GM23338 (cell line): ENCODE results near the gene HTT. TPM values are rescaled to one million over a fixed set of nuclear protein-coding genes. Genes with fewer than 3 reads are reported as not detected.

Source experiments
- ATAC-seq: fragments of 200-7000 bp; cut with Tn5 transposase; 3 replicates; pipeline ENCODE4 v1.9.1; 2020
- DNase-seq: peaks from one replicate; pipeline ENCODE4 v3.0.0-alpha.2; 2015; ENCODE audit warnings: low spot score
- H2AFZ ChIP-seq: fragments of 200-600 bp; sonication (generic); 2 replicates; pipeline ENCODE4 v1.8.0; 2016; ENCODE audit warnings: antibody characterized with exemption, mild to moderate bottlenecking, moderate library complexity
- H3F3A ChIP-seq: fragments of 200-600 bp; sonication (generic); replicated peaks from 2 replicates; pipeline ENCODE4 v1.8.0; 2017; ENCODE audit warnings: antibody characterized with exemption, mixed run types, low read depth
- H3K27ac ChIP-seq: fragments of 200-600 bp; sonication (generic); 2 replicates; pipeline ENCODE4 v1.6.1; 2016; ENCODE audit warnings: low read depth
- H3K27me3 ChIP-seq: fragments of 200-600 bp; sonication (generic); 2 replicates; pipeline ENCODE4 v1.8.0; 2016; ENCODE audit warnings: mild to moderate bottlenecking, mixed run types, moderate library complexity; ENCODE audit not compliant: insufficient read depth
- H3K36me3 ChIP-seq: fragments of 200-600 bp; sonication (generic); 2 replicates; pipeline ENCODE4 v1.8.0; 2016; ENCODE audit warnings: mild to moderate bottlenecking; ENCODE audit not compliant: insufficient read depth
- H3K4me1 ChIP-seq: fragments of 200-600 bp; sonication (generic); 2 replicates; pipeline ENCODE4 v1.8.0; 2016; ENCODE audit warnings: mild to moderate bottlenecking, moderate library complexity; ENCODE audit not compliant: insufficient read depth
- H3K4me2 ChIP-seq: fragments of 200-600 bp; sonication (generic); 2 replicates; pipeline ENCODE4 v1.7.1; 2017; ENCODE audit warnings: mixed run types
- H3K4me3 ChIP-seq: fragments of 200-600 bp; sonication (generic); 2 replicates; pipeline ENCODE4 v1.6.1; 2016; ENCODE audit warnings: mixed run types
- H3K79me2 ChIP-seq: fragments of 200-600 bp; sonication (generic); replicated peaks from 2 replicates; pipeline ENCODE4 v1.8.0; 2017; ENCODE audit warnings: mild to moderate bottlenecking; ENCODE audit not compliant: insufficient read depth
- H3K9me2 ChIP-seq: fragments of 200-600 bp; sonication (generic); 2 replicates; pipeline ENCODE4 v1.8.0; 2017; ENCODE audit not compliant: insufficient read depth
- H4K20me1 ChIP-seq: fragments of 200-600 bp; sonication (generic); replicated peaks from 2 replicates; pipeline ENCODE4 v1.8.0; 2017; ENCODE audit warnings: mild to moderate bottlenecking; ENCODE audit not compliant: insufficient read depth
- H3K27ac Mint-ChIP-seq: 2 replicates; pipeline ENCODE4 v1.8.0; 2020; ENCODE audit warnings: inconsistent platforms, mild to moderate bottlenecking, moderate library complexity, mixed read lengths
- H3K27me3 Mint-ChIP-seq: 3 replicates; pipeline ENCODE4 v1.8.0; 2022; ENCODE audit warnings: low read depth, mild to moderate bottlenecking, moderate library complexity, mixed read lengths, inconsistent platforms; ENCODE audit not compliant: insufficient read depth, poor library complexity
- H3K36me3 Mint-ChIP-seq: 3 replicates; pipeline ENCODE4 v1.8.0; 2021; ENCODE audit warnings: low read depth, mild to moderate bottlenecking, inconsistent platforms, moderate library complexity, mixed read lengths
- H3K4me1 Mint-ChIP-seq: 3 replicates; pipeline ENCODE4 v1.8.0; 2020; ENCODE audit warnings: mild to moderate bottlenecking, inconsistent platforms, mixed read lengths
- H3K4me3 Mint-ChIP-seq: 3 replicates; pipeline ENCODE4 v1.8.0; 2021; ENCODE audit warnings: moderate library complexity, mild to moderate bottlenecking, inconsistent platforms, mixed read lengths
- H3K9me3 Mint-ChIP-seq: 3 replicates; pipeline ENCODE4 v1.8.0; 2020; ENCODE audit warnings: moderate library complexity, mild to moderate bottlenecking, inconsistent platforms, mixed read lengths
- CREB1 ChIP-seq: fragments of 250-450 bp; sonication (Bioruptor Pico); IDR thresholded peaks from 2 replicates; pipeline ENCODE4 v1.5.0; 2020; ENCODE audit warnings: low read depth, mild to moderate bottlenecking, moderate library complexity
- ETS1 ChIP-seq: IDR thresholded peaks from 2 replicates; pipeline ENCODE4 v1.6.1; 2016; ENCODE audit warnings: antibody characterized with exemption
- EZH2 ChIP-seq: fragments of 200-600 bp; sonication (generic); IDR thresholded peaks from one replicate; pipeline ENCODE4 v1.8.0; 2017; ENCODE audit warnings: antibody characterized with exemption, mild to moderate bottlenecking, low read depth; ENCODE audit not compliant: unreplicated experiment
- EZH2phosphoT487 ChIP-seq: fragments of 200-600 bp; sonication (generic); IDR thresholded peaks from one replicate; pipeline ENCODE4 v1.8.1; 2018; ENCODE audit warnings: antibody characterized with exemption; ENCODE audit not compliant: unreplicated experiment
- JUNB ChIP-seq: IDR thresholded peaks from one replicate; pipeline ENCODE4 v1.6.1; 2016; ENCODE audit warnings: antibody characterized with exemption; ENCODE audit not compliant: unreplicated experiment
- NANOG ChIP-seq: IDR thresholded peaks from 2 replicates; pipeline ENCODE4 v1.6.1; 2016; ENCODE audit warnings: antibody characterized with exemption, borderline replicate concordance
- POLR2AphosphoS5 ChIP-seq: IDR thresholded peaks from 2 replicates; pipeline ENCODE4 v1.6.1; 2016; ENCODE audit warnings: antibody characterized with exemption, low read depth
- REST ChIP-seq: IDR thresholded peaks from one replicate; pipeline ENCODE4 v1.6.1; 2018; ENCODE audit warnings: antibody characterized with exemption; ENCODE audit not compliant: unreplicated experiment
- STAT1 ChIP-seq: IDR thresholded peaks from one replicate; pipeline ENCODE4 v1.6.1; 2016; ENCODE audit warnings: antibody characterized with exemption; ENCODE audit not compliant: unreplicated experiment
- ZNF114 ChIP-seq: fragments of 250-450 bp; sonication (Bioruptor Pico); IDR thresholded peaks from 2 replicates; pipeline ENCODE4 v1.5.0; 2020; ENCODE audit warnings: mild to moderate bottlenecking, moderate library complexity
- ZNF331 ChIP-seq: fragments of 250-450 bp; sonication (Bioruptor Pico); IDR thresholded peaks from 2 replicates; pipeline ENCODE4 v1.5.0; 2020; ENCODE audit warnings: low read depth, mild to moderate bottlenecking, moderate library complexity
- polyA plus RNA-seq: library from polyadenylated mRNA; unstranded; fragments of >200 nt; fragmentation: Nextera tagmentation; extraction: Ambion mirVana; gene quantifications from 2 replicates; pipeline ENCODE4 v1.2.1, GENCODE V29; 2016
- total RNA-seq: library from RNA; depleted of rRNA; stranded (reverse); fragments of >200 nt; shearing (Covaris generic); gene quantifications from 2 replicates; pipeline ENCODE4 v1.2.3, GENCODE V29; 2014
- TF ChIP-seq, protein P1 (sequence below), 2 experiments: fragments of 200-600 bp in 1 of 2; sonication (generic) in 1 of 2; conservative IDR thresholded peaks; 2 replicates each; pipeline versions ENCODE4 v1.5.1 to v1.6.1; 2016 to 2017; ENCODE audit warnings: antibody characterized with exemption in 2 of 2, low read depth in 2 of 2, mild to moderate bottlenecking in 2 of 2, moderate library complexity in 1 of 2
- TF ChIP-seq, protein P2 (sequence below): fragments of 250-450 bp; sonication (Bioruptor Pico); IDR thresholded peaks from 2 replicates; pipeline ENCODE4 v1.5.0; 2020; ENCODE audit warnings: mild to moderate bottlenecking, moderate library complexity

HTT gene
- total and polyA plus RNA-seq, 2 experiments from 2014 or later = 26.6 to 67.7 TPM

DNA sequence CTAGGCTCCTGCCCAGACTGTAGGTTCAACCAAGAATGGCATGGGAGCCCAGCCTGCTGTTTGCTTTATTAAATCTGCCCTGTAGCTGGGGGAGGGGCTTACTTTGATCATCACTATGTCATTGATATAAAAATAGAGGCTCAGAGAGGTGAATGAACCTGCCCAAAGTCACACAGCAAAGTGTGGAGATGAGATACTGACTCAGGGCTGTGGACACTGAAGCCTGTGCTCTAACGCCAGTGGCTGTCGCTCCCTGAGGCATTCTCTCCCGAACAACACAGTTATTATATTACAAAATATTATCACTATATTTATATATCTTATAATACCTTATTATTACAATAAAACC is 178.0 kb downstream of the HTT start:
- Histone ChIP-seq H3K79me2 (no peaks in the 10 kb centered on the region), H3K27me3 (no peaks in the 10 kb centered on the region), H3K27ac (no peak overlapping the region), H3F3A (no peaks in the 10 kb centered on the region), H3K4me2 (no peak overlapping the region), H3K36me3 (no peaks in the 10 kb centered on the region), H3K4me1 (no peaks in the 10 kb centered on the region), H4K20me1 (no peaks in the 10 kb centered on the region), H3K9me2 (no peaks in the 10 kb centered on the region), H3K4me3 (no peak overlapping the region), H2AFZ (no peak overlapping the region)
- ATAC-seq (no peak), DNase-seq (no peak)
- H3K27ac Mint-ChIP-seq = no peak overlapping the region
- TF ChIP-seq REST = no peak
- no peak for TF ChIP-seq ZNF331 (CRISPR knock-in tag)
- TF ChIP-seq, protein P1, sequence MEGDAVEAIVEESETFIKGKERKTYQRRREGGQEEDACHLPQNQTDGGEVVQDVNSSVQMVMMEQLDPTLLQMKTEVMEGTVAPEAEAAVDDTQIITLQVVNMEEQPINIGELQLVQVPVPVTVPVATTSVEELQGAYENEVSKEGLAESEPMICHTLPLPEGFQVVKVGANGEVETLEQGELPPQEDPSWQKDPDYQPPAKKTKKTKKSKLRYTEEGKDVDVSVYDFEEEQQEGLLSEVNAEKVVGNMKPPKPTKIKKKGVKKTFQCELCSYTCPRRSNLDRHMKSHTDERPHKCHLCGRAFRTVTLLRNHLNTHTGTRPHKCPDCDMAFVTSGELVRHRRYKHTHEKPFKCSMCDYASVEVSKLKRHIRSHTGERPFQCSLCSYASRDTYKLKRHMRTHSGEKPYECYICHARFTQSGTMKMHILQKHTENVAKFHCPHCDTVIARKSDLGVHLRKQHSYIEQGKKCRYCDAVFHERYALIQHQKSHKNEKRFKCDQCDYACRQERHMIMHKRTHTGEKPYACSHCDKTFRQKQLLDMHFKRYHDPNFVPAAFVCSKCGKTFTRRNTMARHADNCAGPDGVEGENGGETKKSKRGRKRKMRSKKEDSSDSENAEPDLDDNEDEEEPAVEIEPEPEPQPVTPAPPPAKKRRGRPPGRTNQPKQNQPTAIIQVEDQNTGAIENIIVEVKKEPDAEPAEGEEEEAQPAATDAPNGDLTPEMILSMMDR (conservative IDR thresholded peaks at IDR 0.05; ENCODE audit: low read depth in 2 of 2) = no peak
- TF ChIP-seq ZNF114 (CRISPR knock-in tag) = no peak
- TF ChIP-seq ETS1 = no peak
- no peak for TF ChIP-seq JUNB
- TF ChIP-seq CREB1 = no peak
- no peak for TF ChIP-seq POLR2AphosphoS5
- TF ChIP-seq EZH2phosphoT487 = no peak
- TF ChIP-seq EZH2 = no peak
- TF ChIP-seq, protein P2, sequence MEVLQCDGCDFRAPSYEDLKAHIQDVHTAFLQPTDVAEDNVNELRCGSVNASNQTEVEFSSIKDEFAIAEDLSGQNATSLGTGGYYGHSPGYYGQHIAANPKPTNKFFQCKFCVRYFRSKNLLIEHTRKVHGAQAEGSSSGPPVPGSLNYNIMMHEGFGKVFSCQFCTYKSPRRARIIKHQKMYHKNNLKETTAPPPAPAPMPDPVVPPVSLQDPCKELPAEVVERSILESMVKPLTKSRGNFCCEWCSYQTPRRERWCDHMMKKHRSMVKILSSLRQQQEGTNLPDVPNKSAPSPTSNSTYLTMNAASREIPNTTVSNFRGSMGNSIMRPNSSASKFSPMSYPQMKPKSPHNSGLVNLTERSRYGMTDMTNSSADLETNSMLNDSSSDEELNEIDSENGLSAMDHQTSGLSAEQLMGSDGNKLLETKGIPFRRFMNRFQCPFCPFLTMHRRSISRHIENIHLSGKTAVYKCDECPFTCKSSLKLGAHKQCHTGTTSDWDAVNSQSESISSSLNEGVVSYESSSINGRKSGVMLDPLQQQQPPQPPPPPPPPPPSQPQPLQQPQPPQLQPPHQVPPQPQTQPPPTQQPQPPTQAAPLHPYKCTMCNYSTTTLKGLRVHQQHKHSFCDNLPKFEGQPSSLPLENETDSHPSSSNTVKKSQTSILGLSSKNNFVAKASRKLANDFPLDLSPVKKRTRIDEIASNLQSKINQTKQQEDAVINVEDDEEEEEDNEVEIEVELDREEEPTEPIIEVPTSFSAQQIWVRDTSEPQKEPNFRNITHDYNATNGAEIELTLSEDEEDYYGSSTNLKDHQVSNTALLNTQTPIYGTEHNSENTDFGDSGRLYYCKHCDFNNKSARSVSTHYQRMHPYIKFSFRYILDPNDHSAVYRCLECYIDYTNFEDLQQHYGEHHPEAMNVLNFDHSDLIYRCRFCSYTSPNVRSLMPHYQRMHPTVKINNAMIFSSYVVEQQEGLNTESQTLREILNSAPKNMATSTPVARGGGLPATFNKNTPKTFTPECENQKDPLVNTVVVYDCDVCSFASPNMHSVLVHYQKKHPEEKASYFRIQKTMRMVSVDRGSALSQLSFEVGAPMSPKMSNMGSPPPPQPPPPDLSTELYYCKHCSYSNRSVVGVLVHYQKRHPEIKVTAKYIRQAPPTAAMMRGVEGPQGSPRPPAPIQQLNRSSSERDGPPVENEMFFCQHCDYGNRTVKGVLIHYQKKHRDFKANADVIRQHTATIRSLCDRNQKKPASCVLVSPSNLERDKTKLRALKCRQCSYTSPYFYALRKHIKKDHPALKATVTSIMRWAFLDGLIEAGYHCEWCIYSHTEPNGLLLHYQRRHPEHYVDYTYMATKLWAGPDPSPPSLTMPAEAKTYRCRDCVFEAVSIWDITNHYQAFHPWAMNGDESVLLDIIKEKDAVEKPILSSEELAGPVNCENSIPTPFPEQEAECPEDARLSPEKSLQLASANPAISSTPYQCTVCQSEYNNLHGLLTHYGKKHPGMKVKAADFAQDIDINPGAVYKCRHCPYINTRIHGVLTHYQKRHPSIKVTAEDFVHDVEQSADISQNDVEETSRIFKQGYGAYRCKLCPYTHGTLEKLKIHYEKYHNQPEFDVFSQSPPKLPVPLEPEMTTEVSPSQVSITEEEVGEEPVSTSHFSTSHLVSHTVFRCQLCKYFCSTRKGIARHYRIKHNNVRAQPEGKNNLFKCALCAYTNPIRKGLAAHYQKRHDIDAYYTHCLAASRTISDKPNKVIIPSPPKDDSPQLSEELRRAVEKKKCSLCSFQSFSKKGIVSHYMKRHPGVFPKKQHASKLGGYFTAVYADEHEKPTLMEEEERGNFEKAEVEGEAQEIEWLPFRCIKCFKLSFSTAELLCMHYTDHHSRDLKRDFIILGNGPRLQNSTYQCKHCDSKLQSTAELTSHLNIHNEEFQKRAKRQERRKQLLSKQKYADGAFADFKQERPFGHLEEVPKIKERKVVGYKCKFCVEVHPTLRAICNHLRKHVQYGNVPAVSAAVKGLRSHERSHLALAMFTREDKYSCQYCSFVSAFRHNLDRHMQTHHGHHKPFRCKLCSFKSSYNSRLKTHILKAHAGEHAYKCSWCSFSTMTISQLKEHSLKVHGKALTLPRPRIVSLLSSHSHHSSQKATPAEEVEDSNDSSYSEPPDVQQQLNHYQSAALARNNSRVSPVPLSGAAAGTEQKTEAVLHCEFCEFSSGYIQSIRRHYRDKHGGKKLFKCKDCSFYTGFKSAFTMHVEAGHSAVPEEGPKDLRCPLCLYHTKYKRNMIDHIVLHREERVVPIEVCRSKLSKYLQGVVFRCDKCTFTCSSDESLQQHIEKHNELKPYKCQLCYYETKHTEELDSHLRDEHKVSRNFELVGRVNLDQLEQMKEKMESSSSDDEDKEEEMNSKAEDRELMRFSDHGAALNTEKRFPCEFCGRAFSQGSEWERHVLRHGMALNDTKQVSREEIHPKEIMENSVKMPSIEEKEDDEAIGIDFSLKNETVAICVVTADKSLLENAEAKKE (CRISPR knock-in tag) = no peak
- TF ChIP-seq STAT1 = no peak
- TF ChIP-seq NANOG = no peak
- H3K36me3 Mint-ChIP-seq = no peaks in the 10 kb centered on the region; the same call in 2 of the 3 replicates
- peaks cover 4% of the 10 kb centered on the region for H3K27me3 Mint-ChIP-seq
- H3K4me3 Mint-ChIP-seq = no peak overlapping the region
- H3K4me1 Mint-ChIP-seq = peaks cover 6% of the 10 kb centered on the region; the same call in 2 of the 3 replicates
- no peaks in the 10 kb centered on the region; the same call in 2 of the 3 replicates for H3K9me3 Mint-ChIP-seq
